GM21367 (cell line): ENCODE results near the gene GABRB1.

ENCODE experiments used
- ATAC-seq: cut with Tn5 transposase; IDR thresholded peaks from one replicate; pipeline ENCODE4 v1.9.1; 2021; ENCODE audit not compliant: unreplicated experiment

Gene GABRB1

GRCh38 chr4:47207555-47207954 is 176.2 kb downstream of the GABRB1 start:
- no peak for ATAC-seq

- no peak for ATAC-seq
Observed at GRCh38 chr4:47209833-47210232, 178.5 kb downstream of the GABRB1 start.

- no peak for ATAC-seq
Observed at GRCh38 chr4:47210828-47211227, 179.5 kb downstream of the GABRB1 start.

GRCh38 chr4:47213106-47213505 is 181.7 kb downstream of the GABRB1 start:
- no peak for ATAC-seq

- no peak for ATAC-seq
Observed at GRCh38 chr4:47213539-47213938, 182.2 kb downstream of the GABRB1 start.

GRCh38 chr4:47213971-47214370 is 182.6 kb downstream of the GABRB1 start:
- no peak for ATAC-seq

GRCh38 chr4:47215759-47216158 is 184.4 kb downstream of the GABRB1 start:
- ATAC-seq, result no peak

GRCh38 chr4:47217291-47217690 is 185.9 kb downstream of the GABRB1 start:
- ATAC-seq, result no peak

- no peak for ATAC-seq
Observed at GRCh38 chr4:47217884-47218283, 186.5 kb downstream of the GABRB1 start.

- no peak for ATAC-seq
Observed at GRCh38 chr4:47218631-47219030, 187.3 kb downstream of the GABRB1 start.

- ATAC-seq, result no peak
Observed at GRCh38 chr4:47219586-47219985, 188.2 kb downstream of the GABRB1 start.

- ATAC-seq, result no peak
Observed at GRCh38 chr4:47221721-47222120, 190.4 kb downstream of the GABRB1 start.

GRCh38 chr4:47222276-47222675 is 190.9 kb downstream of the GABRB1 start:
- ATAC-seq, result no peak

- no peak for ATAC-seq
Observed at GRCh38 chr4:47224361-47224760, 193.0 kb downstream of the GABRB1 start.

- no peak for ATAC-seq
Observed at GRCh38 chr4:47235721-47236120, 204.4 kb downstream of the GABRB1 start.

GRCh38 chr4:47238667-47239066 is 207.3 kb downstream of the GABRB1 start:
- no peak for ATAC-seq

- ATAC-seq, result no peak
Observed at GRCh38 chr4:47239649-47240048, 208.3 kb downstream of the GABRB1 start.

- ATAC-seq, result no peak
Observed at GRCh38 chr4:47251348-47252135, 220.2 kb downstream of the GABRB1 start.

GRCh38 chr4:47263721-47264120 is 232.4 kb downstream of the GABRB1 start:
- ATAC-seq, result no peak

GRCh38 chr4:47270201-47270888 is 239.0 kb downstream of the GABRB1 start:
- ATAC-seq, result no peak

GRCh38 chr4:47271291-47271690 is 239.9 kb downstream of the GABRB1 start:
- ATAC-seq, result no peak

GRCh38 chr4:47274901-47275300 is 243.5 kb downstream of the GABRB1 start:
- no peak for ATAC-seq
